Metanephros (tissue), 1 donor: ENCODE measurements around the gene APPL2. TPM values are rescaled to one million over a fixed set of nuclear protein-coding genes. Genes with fewer than 3 reads are reported as not detected.

Experiments
- total RNA-seq: library from RNA; depleted of rRNA; stranded (reverse); fragments of >200 nt; gene quantifications from one replicate; pipeline ENCODE4 v1.2.3, GENCODE V29; 2014

The APPL2 gene, protein sequence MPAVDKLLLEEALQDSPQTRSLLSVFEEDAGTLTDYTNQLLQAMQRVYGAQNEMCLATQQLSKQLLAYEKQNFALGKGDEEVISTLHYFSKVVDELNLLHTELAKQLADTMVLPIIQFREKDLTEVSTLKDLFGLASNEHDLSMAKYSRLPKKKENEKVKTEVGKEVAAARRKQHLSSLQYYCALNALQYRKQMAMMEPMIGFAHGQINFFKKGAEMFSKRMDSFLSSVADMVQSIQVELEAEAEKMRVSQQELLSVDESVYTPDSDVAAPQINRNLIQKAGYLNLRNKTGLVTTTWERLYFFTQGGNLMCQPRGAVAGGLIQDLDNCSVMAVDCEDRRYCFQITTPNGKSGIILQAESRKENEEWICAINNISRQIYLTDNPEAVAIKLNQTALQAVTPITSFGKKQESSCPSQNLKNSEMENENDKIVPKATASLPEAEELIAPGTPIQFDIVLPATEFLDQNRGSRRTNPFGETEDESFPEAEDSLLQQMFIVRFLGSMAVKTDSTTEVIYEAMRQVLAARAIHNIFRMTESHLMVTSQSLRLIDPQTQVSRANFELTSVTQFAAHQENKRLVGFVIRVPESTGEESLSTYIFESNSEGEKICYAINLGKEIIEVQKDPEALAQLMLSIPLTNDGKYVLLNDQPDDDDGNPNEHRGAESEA
- total RNA-seq, result 58.4 TPM

GRCh38 chr12:105235732-105236476, at the start of gene APPL2:
APPL2 (minus strand) TSS chr12:105236174; CDS start chr12:105236012, 162 bp downstream.

Other genes starting within 250 kb of the APPL2 start
- 3.8 TPM for gene NOPCHAP1, start 249.9 kb downstream of the APPL2 start, total RNA-seq
- 1.4 TPM for gene ALDH1L2, start 151.7 kb downstream of the APPL2 start, total RNA-seq
- 91.0 TPM for gene WASHC4, start 128.4 kb downstream of the APPL2 start, total RNA-seq
- 35.5 TPM for gene C12orf75, start 94.5 kb upstream of the APPL2 start, total RNA-seq